ENCODE results near the gene PCBP4.

The PCBP4 gene

GRCh38 chr3:51943451-51944391 lies 23.5 kb downstream of the PCBP4 start:
- Histone ChIP-seq H3K9me2 (replicated peaks; ENCODE audit: control insufficient read depth, low read length) (no peaks in the 10 kb centered on the region), H3K27ac (ENCODE audit: low read depth, low read length) (no peak overlapping the region), H3K9me3 (ENCODE audit: control insufficient read depth, insufficient read depth, low read length) (no peaks in the 10 kb centered on the region), H3K79me2 (ENCODE audit: control insufficient read depth, low read length) (peaks cover 33% of the 10 kb centered on the region), H3K4me1 (ENCODE audit: control insufficient read depth, low read length) (peaks cover 29% of the 10 kb centered on the region), H3K4me2 (ENCODE audit: low read length) (no peak overlapping the region), H3K36me3 (ENCODE audit: control insufficient read depth, low read length) (peaks cover 16% of the 10 kb centered on the region), H3K4me3 (ENCODE audit: low read length) (no peak overlapping the region), H4K20me1 (ENCODE audit: control insufficient read depth, insufficient read depth, low read depth, low read length) (no peaks in the 10 kb centered on the region), H3F3A (ENCODE audit: control insufficient read depth, insufficient read depth) (no peaks in the 10 kb centered on the region), H3K27me3 (ENCODE audit: control insufficient read depth, low read length) (no peaks in the 10 kb centered on the region)
- no peak for TF ChIP-seq EZH2phosphoT487 (IDR thresholded peaks at IDR 0.05; ENCODE audit: borderline replicate concordance, low read length)
- TF ChIP-seq CTCF (IDR thresholded peaks at IDR 0.05; ENCODE audit: low read depth, low read length, poor library complexity, severe bottlenecking) = no peak

- H3K9me3 ChIP-seq (ENCODE audit: control insufficient read depth, insufficient read depth, low read length) = no peaks in the 10 kb centered on the region
- H3K27me3 ChIP-seq (ENCODE audit: control insufficient read depth, low read length) = no peaks in the 10 kb centered on the region
- peaks cover 23% of the 10 kb centered on the region for H3K36me3 ChIP-seq (ENCODE audit: control insufficient read depth, low read length)
- peak overlapping the region; percentile 51 for H3K27ac ChIP-seq (ENCODE audit: low read depth, low read length)
- peaks cover 29% of the 10 kb centered on the region for H3K4me1 ChIP-seq (ENCODE audit: control insufficient read depth, low read length)
- no peak for TF ChIP-seq EZH2phosphoT487 (IDR thresholded peaks at IDR 0.05; ENCODE audit: borderline replicate concordance, low read length)
- no peak for TF ChIP-seq CTCF (IDR thresholded peaks at IDR 0.05; ENCODE audit: low read depth, low read length, poor library complexity, severe bottlenecking)
- peak overlapping the region; percentile 100 for H3K4me2 ChIP-seq (ENCODE audit: low read length)
- peaks cover 41% of the 10 kb centered on the region for H3K79me2 ChIP-seq (ENCODE audit: control insufficient read depth, low read length)
- no peaks in the 10 kb centered on the region for H3K9me2 ChIP-seq (replicated peaks; ENCODE audit: control insufficient read depth, low read length)
- H3K4me3 ChIP-seq (ENCODE audit: low read length) = peak overlapping the region; percentile 94
- no peaks in the 10 kb centered on the region for H3F3A ChIP-seq (ENCODE audit: control insufficient read depth, insufficient read depth)
- no peaks in the 10 kb centered on the region for H4K20me1 ChIP-seq (ENCODE audit: control insufficient read depth, insufficient read depth, low read depth, low read length)
Measured at GRCh38 chr3:51942603-51943450, 24.4 kb downstream of the PCBP4 start.

- H3K79me2 ChIP-seq (ENCODE audit: control insufficient read depth, low read length) = peaks cover 41% of the 10 kb centered on the region
- no peaks in the 10 kb centered on the region for H3F3A ChIP-seq (ENCODE audit: control insufficient read depth, insufficient read depth)
- no peaks in the 10 kb centered on the region for H3K27me3 ChIP-seq (ENCODE audit: control insufficient read depth, low read length)
- H3K4me1 ChIP-seq (ENCODE audit: control insufficient read depth, low read length) = peaks cover 29% of the 10 kb centered on the region
- H3K9me2 ChIP-seq (replicated peaks; ENCODE audit: control insufficient read depth, low read length) = no peaks in the 10 kb centered on the region
- peak within 1 kb of the TSS; percentile 100 for H3K4me2 ChIP-seq (ENCODE audit: low read length)
- peaks cover 31% of the 10 kb centered on the region for H3K36me3 ChIP-seq (ENCODE audit: control insufficient read depth, low read length)
- H3K9me3 ChIP-seq (ENCODE audit: control insufficient read depth, insufficient read depth, low read length) = no peaks in the 10 kb centered on the region
- H3K27ac ChIP-seq (ENCODE audit: low read depth, low read length) = peak within 1 kb of the TSS; percentile 51
- H4K20me1 ChIP-seq (ENCODE audit: control insufficient read depth, insufficient read depth, low read depth, low read length) = no peaks in the 10 kb centered on the region; the same call in 1 of the 2 replicates
- TF ChIP-seq CTCF (IDR thresholded peaks at IDR 0.05; ENCODE audit: low read depth, low read length, poor library complexity, severe bottlenecking) (peak; percentile 95), EZH2phosphoT487 (IDR thresholded peaks at IDR 0.05; ENCODE audit: borderline replicate concordance, low read length) (no peak)
- peak within 1 kb of the TSS; percentile 94 for H3K4me3 ChIP-seq (ENCODE audit: low read length)
Measured at GRCh38 chr3:51941798-51942602, 25.3 kb downstream of the PCBP4 start, which contains the start of the genes PARP3 and RRP9. Gene PARP3, plus strand, starts transcription at chr3:51942363. Its CDS starts 993 bp downstream, at chr3:51943356. Gene RRP9, minus strand, starts transcription at chr3:51941904. Its CDS starts 37 bp downstream, at chr3:51941867.

Measured in DOHH2 (cell line).